Activated T-cell treated with anti-CD3 and anti-CD28 coated beads, Interleukin-2, amount 50 U/mL, for 72 hours (primary cell): ENCODE measurements around the gene RNF14. TPM values are rescaled to one million over a fixed set of nuclear protein-coding genes. Genes with fewer than 3 reads are reported as not detected.

Experiments
- ATAC-seq, 2 donors: fragments of 150-1000 bp; cut with Tn5 transposase; replicated peaks in 1 of 2; 2 replicates each; pipeline ENCODE4 v1.10.0; 2021; ENCODE audit warnings: moderate library complexity in 2 of 2, mild to moderate bottlenecking in 1 of 2
- DNase-seq, 2 donors: peaks; one replicate each; pipeline ENCODE4 v3.0.0; 2021 to 2022; ENCODE audit warnings: mixed read lengths in 1 of 2
- H3K27ac Mint-ChIP-seq: one replicate; pipeline ENCODE4 v1.8.0; 2022; ENCODE audit warnings: mild to moderate bottlenecking, moderate library complexity, mixed read lengths
- H3K27me3 Mint-ChIP-seq: one replicate; pipeline ENCODE4 v1.8.0; 2022; ENCODE audit warnings: low read depth, mixed read lengths
- H3K36me3 Mint-ChIP-seq, 2 donors: one replicate each; pipeline ENCODE4 v1.8.0; 2022; ENCODE audit warnings: mixed read lengths in 2 of 2, mild to moderate bottlenecking in 1 of 2; ENCODE audit not compliant: insufficient read depth in 2 of 2
- H3K4me1 Mint-ChIP-seq: one replicate; pipeline ENCODE4 v1.8.0; 2022; ENCODE audit warnings: low read depth, mixed read lengths
- H3K4me3 Mint-ChIP-seq, 2 donors: one replicate each; pipeline ENCODE4 v1.8.0; 2022; ENCODE audit warnings: mild to moderate bottlenecking in 2 of 2, mixed read lengths in 2 of 2, moderate library complexity in 2 of 2
- H3K9me3 Mint-ChIP-seq, 2 donors: one replicate each; pipeline ENCODE4 v1.8.0; 2022; ENCODE audit warnings: mixed read lengths in 2 of 2
- total RNA-seq, 2 donors: library from RNA; stranded (reverse); gene quantifications; one replicate each; pipeline ENCODE4 v1.2.3, GENCODE V29; 2022

Gene RNF14
- total RNA-seq, 2 donors from 2014 or later, result 38.6 to 40.4 TPM

- ATAC-seq (no peak), DNase-seq (no peak)
- Mint-ChIP-seq H3K27me3 (no peaks in the 10 kb centered on the region), H3K9me3 (no peaks in the 10 kb centered on the region), H3K4me1 (peaks cover 9% of the 10 kb centered on the region), H3K4me3 (no peak overlapping the region), H3K27ac (no peak overlapping the region), H3K36me3 (peaks cover 0 to under 1% of the 10 kb centered on the region in 2 donors)
Measured at GRCh38 chr5:142038735-142039134, 69.8 kb downstream of the RNF14 start.

Other genes with a start within 250 kb of the RNF14 start
- under 1 TPM in 1 of 2 donors, not detected in 1; 0.25 TPM for gene PCDH1, start 90.7 kb upstream of the RNF14 start, total RNA-seq
- gene DELE1, start 45.2 kb upstream of the RNF14 start, total RNA-seq, result 10 to 100 TPM; 48.6 to 52.2 TPM
- under 1 TPM; 0.31 to 0.58 TPM for gene PCDH12, start 10.9 kb upstream of the RNF14 start, total RNA-seq
- 10 to 100 TPM; 23.6 to 28.0 TPM for gene GNPDA1, start 43.9 kb downstream of the RNF14 start, total RNA-seq
- 10 to 100 TPM; 63.1 to 73.1 TPM for gene NDFIP1, start 139.7 kb downstream of the RNF14 start, total RNA-seq